HG02970 (cell line): ENCODE data around the gene TLCD3B.

Experiments used
- ATAC-seq: cut with Tn5 transposase; IDR thresholded peaks from one replicate; pipeline ENCODE4 v1.9.1; 2021; ENCODE audit warnings: mild to moderate bottlenecking, moderate library complexity, moderate number of reproducible peaks; ENCODE audit not compliant: unreplicated experiment, low FRiP score

TLCD3B gene

GRCh38 chr16:29975134-29975538 is 55.9 kb downstream of the TLCD3B start:
- ATAC-seq, result no peak
